K562 treated with DMSO at 1 percent for 4 hours (cell line): ENCODE measurements around the gene AMACR. TPM values are rescaled to one million over a fixed set of nuclear protein-coding genes. Genes with fewer than 3 reads are reported as not detected.

Source experiments
- total RNA-seq: library from RNA; unstranded; fragments of 300-600 nt; gene quantifications from 2 replicates; pipeline ENCODE4 v1.2.3, GENCODE V29; 2022; ENCODE audit not compliant: insufficient read depth

The AMACR gene
- total RNA-seq: 1.8 and 2.3 TPM in 2 replicates

GRCh38 chr5:34007621-34008600 lies at the start of gene AMACR:
Gene AMACR, minus strand, starts transcription at chr5:34008050. Its CDS starts 31 bp downstream, at chr5:34008019.

DNA sequence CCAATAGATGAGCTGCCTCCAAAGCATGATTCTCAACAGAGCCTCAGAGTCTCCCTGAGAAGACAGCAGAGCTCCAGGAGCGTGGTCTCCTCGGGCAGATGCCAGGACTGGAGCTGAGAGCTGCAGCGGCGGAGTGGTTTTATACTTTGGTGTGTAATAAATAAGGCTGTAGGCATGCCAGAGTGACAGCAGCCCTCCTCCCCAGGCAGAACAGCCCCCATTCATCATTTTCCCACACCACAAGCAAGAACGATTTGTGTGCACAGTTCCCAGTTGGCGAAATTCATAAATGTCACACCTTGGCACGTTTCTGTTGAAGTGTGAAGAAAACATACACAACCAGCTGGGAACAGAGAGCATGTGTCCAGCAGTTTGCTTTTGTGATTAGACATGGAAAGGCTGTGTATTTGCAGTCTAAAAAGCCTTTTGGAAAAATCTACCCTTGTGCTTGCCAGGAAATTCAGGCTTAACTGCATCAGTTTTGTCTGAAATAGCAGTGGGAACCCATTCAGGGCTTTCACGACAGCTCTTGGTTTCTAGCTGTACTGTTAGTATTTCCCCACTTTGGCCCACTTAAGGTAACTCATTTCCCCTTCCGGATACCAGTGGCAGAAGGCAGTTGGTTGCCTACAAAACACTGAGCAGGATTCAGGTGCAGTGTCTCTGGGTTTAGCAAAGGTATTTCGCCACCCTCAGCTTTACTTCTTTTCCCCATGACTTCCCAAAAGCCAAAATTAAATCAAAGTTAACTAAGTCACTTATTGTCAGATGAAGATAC lies 35.4 kb upstream of the AMACR start, which contains the start of gene C1QTNF3:
Gene C1QTNF3 (minus strand): TSS at position 115 of the 778 bp plus-strand sequence. CDS start 88 bp downstream, at position 27.

DNA sequence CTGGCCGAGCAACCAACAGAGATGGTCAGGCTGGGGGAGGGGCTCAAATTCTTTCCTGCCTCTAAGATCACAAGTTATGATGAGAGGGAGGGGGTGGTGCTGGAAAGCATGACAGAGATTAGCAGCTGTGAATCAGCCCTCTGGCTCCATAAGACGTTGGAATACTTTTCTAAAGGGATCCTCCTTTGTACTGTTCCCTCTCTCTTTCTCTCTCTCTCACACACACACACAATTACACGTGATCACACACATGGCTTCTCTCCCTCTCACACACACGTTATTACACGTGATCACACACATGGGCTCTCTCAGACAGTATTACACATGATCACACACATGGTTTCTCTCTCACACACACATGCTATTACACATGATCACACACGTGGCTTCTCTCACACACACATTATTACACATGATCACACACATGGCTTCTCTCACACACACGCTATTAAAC lies 23.2 kb downstream of the AMACR start, which contains the start of gene SLC45A2:
Gene SLC45A2 (minus strand): TSS at position 23 of the 454 bp plus-strand sequence. CDS start 110 bp downstream, outside the sequence.

DNA sequence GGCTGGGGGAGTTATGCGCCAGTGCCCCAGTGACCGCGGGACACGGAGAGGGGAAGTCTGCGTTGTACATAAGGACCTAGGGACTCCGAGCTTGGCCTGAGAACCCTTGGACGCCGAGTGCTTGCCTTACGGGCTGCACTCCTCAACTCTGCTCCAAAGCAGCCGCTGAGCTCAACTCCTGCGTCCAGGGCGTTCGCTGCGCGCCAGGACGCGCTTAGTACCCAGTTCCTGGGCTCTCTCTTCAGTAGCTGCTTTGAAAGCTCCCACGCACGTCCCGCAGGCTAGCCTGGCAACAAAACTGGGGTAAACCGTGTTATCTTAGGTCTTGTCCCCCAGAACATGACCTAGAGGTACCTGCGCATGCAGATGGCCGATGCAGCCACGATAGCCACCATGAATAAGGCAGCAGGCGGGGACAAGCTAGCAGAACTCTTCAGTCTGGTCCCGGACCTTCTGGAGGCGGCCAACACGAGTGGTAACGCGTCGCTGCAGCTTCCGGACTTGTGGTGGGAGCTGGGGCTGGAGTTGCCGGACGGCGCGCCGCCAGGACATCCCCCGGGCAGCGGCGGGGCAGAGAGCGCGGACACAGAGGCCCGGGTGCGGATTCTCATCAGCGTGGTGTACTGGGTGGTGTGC lies 71.4 kb downstream of the AMACR start, which contains the start of gene RXFP3:
Gene RXFP3 (plus strand): TSS at position 6 of the 636 bp plus-strand sequence. CDS start 355 bp downstream, at position 361.

Other genes with a start within 250 kb of the AMACR start
- gene ADAMTS12, start 116.1 kb downstream of the AMACR start, total RNA-seq: not detected in 2 replicates
- not detected in 2 replicates for gene RXFP3, start 71.7 kb downstream of the AMACR start, total RNA-seq
- gene SLC45A2, start 23.4 kb downstream of the AMACR start, total RNA-seq: 1.1 TPM in 1 of 2 replicates, not detected in the other
- 1.8 TPM in 1 of 2 replicates, not detected in the other for gene C1QTNF3, start 35.2 kb upstream of the AMACR start, total RNA-seq